Stimulated activated effector memory CD8-positive, alpha-beta T cell treated with anti-CD3 and anti-CD28 coated beads, Interleukin-12 subunit alpha, Interleukin-12 subunit beta, amount 100 ng/mL, for 72 hours (primary cell): Measurements from ENCODE around the gene TMEM255A.
"Not testable (repeated sequence)": the region's sequence is repeated elsewhere in the genome, so short reads cannot be mapped to it uniquely, and the experiment has no call there.

Experiments used
- ATAC-seq: fragments of 150-1000 bp; cut with Tn5 transposase; 2 replicates; pipeline ENCODE4 v1.10.0; 2021
- DNase-seq, 2 donors: peaks; one replicate each; pipeline ENCODE4 v3.0.0; 2021 to 2022; ENCODE audit warnings: low spot score in 2 of 2
- H3K27ac Mint-ChIP-seq: one replicate; pipeline ENCODE4 v1.8.0; 2022; ENCODE audit warnings: mild to moderate bottlenecking, mixed read lengths
- H3K36me3 Mint-ChIP-seq: one replicate; pipeline ENCODE4 v1.8.0; 2022; ENCODE audit warnings: mild to moderate bottlenecking, mixed read lengths
- H3K4me1 Mint-ChIP-seq: one replicate; pipeline ENCODE4 v1.8.0; 2022; ENCODE audit warnings: mixed read lengths
- H3K4me3 Mint-ChIP-seq: one replicate; pipeline ENCODE4 v1.8.0; 2022; ENCODE audit warnings: mild to moderate bottlenecking, mixed read lengths
- H3K9me3 Mint-ChIP-seq: one replicate; pipeline ENCODE4 v1.8.0; 2022; ENCODE audit warnings: mixed read lengths

Gene TMEM255A

DNA sequence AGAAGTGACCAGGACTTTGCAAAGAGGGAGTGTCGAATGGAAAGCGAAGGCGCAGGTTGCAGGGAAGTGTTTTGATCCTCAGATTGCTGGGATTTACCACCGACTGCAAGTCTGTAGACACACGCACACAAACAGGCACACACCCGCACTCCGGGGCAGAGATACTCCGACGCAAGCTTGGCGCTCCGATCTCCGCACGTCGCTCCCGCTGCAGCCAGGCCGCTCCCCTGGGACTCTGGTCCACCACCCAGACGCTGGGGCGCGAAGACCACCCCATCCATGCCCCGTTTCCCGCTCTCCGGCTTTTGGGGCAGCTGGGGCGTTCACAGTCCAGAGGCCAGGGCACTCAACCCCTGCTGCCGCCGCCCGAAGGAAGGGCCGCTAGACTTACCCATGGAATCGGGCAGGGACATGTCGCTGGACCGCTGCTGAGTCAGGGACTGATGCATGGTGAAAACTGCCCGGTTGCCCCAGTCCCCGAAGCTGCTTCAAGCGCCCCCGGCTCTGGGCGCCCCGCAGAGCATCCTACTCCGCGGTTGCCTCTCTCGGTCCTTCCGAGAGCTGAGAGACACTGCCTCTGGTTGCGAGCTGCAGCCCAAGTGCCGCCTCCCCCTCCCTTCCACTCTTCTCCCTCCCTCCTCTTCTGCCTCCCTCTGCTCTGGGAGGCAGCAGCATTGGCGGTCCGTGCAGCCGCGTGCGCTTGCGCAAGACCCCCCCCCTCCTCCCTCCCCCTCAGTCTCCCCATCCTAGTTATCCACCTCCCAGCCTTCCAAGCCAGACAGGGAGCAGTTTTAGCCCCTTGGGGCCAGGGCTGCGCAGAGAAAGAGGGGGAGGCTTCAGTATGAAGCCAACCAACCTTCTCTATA lies at the start of gene TMEM255A:
TSS of gene TMEM255A (minus strand) at position 601 of the 866 bp plus-strand sequence. CDS start at position 449, 152 bp downstream.
- Mint-ChIP-seq H3K4me1 (peaks cover 26% of the 10 kb centered on the region), H3K4me3 (peak within 1 kb of the TSS; percentile 86), H3K27ac (no peak within 1 kb of the TSS), H3K36me3 (peaks cover 7% of the 10 kb centered on the region), H3K9me3 (no peaks in the 10 kb centered on the region)
- ATAC-seq (no peak), DNase-seq (peak in 1 of 2 donors; percentile 47)

DNA sequence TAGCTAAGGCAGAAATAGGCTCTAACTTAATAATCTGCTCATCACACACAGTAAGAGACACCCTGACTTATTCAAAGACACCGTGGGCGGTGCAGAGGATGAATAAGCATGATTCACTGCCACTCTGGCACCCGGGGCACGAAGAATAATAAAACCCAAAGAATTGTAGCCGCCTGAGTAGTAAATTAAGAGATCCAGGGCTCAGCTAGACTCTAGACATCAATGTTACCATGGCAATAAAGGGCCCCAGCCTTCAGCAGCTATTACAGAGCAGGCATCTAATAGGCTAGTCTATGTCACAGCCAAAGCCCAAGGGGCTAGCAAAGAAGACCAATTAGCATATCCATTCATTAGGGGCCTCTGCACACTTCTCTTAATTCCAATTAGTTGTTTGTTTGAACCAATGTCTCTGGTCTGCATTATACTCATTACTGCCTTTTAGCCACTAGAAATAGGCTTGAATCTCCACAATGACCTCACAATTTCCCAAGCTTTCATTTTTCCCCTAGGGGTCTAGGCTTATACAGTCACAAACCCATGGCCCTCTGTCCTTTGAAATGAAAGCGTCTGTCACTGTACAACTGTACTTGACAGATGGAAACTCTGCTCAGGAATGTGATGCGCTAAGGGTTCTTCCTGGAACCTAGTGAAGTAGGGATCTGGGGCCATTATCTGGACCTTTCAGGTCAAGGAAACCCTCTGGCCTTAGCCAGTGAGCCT lies 47.6 kb upstream of the TMEM255A start:
- Mint-ChIP-seq H3K4me1 (no peaks in the 10 kb centered on the region), H3K27ac (no peak overlapping the region), H3K9me3 (no peaks in the 10 kb centered on the region), H3K36me3 (no peaks in the 10 kb centered on the region), H3K4me3 (no peak overlapping the region)
- peak; percentile 95 for ATAC-seq
- DNase-seq = peak in 1 of 2 donors; percentile 2

DNA sequence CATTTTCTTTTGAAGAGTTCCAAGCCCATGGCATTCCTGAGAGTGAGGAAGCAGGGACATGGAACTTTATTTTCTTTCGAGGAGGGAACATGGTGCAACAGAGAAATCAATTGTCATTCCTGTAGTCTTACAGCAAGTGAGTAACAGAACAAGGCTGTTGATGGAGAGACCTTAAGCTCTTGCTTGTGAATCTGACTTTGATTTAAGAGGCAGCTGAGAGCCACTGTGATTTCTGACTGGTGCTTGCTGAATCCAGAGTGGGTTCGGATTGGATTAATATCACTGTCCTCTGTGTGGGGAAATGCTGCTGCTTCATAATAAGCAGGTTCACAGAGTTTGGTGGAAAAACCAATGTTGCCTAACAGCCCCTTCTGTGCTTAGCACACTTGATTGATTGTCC lies 45.9 kb upstream of the TMEM255A start:
- ATAC-seq (no peak), DNase-seq (no peak)
- no peak overlapping the region for H3K4me3 Mint-ChIP-seq
- H3K36me3 Mint-ChIP-seq = no peaks in the 10 kb centered on the region
- no peaks in the 10 kb centered on the region for H3K9me3 Mint-ChIP-seq
- H3K4me1 Mint-ChIP-seq = no peaks in the 10 kb centered on the region
- H3K27ac Mint-ChIP-seq = no peak overlapping the region

DNA sequence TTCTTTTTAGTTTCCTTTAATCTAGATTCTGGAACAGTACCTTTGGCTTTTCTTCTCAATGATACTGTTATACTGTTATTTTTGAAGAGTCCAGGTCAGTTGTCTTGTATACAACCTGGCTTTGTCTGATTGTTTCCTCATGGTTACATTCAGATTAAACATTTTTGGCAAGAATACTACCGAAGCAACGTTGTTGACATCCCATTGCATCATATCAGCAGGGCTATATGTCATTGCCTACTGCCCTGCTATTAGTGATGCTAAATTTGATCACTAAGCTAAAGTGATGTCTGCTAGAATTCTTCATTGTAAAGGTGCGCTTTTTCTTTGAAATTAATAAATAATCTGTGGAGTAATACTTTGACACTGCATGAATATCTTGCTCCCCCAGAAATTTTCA lies 44.8 kb upstream of the TMEM255A start:
- no peaks in the 10 kb centered on the region for H3K36me3 Mint-ChIP-seq
- no peaks in the 10 kb centered on the region for H3K9me3 Mint-ChIP-seq
- DNase-seq (no peak), ATAC-seq (no peak)
- H3K27ac Mint-ChIP-seq = no peak overlapping the region
- H3K4me3 Mint-ChIP-seq = no peak overlapping the region
- H3K4me1 Mint-ChIP-seq = no peaks in the 10 kb centered on the region

DNA sequence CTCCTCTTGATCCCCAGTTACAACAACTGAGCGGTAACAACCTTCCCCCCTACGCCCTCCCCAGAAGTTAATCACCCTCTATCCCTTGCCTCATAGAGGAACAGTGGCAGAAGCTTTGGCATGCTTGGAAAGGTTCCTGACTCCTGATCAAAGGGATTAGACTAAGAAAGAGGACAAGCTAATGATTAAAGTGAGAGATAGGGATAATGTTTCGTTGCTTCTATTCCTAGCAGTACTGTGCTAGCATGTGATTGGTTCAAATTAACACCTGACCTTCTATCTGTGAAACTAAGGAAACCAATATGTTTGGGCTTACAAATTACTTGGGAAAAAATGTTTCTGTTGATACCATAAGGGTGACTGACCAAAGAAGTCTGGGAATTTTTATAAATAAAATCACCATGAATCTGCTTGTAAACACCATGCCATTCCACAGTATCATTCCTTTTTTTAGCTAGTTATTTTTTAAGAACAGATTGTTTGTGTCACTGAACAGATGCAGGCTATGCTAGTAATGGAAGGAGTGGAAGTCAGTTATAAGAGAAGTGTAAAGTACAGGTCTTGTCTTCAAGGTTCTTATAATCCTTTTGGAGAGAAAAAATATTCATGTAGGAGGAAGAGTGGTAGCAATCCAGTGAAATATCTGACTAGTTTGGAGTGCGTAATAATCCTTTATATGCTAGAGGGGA lies 39.3 kb upstream of the TMEM255A start:
- ATAC-seq = no peak
- no peaks in the 10 kb centered on the region for H3K9me3 Mint-ChIP-seq
- DNase-seq = no peak
- no peak overlapping the region for H3K4me3 Mint-ChIP-seq
- no peaks in the 10 kb centered on the region for H3K36me3 Mint-ChIP-seq
- no peak overlapping the region for H3K27ac Mint-ChIP-seq
- no peaks in the 10 kb centered on the region for H3K4me1 Mint-ChIP-seq

DNA sequence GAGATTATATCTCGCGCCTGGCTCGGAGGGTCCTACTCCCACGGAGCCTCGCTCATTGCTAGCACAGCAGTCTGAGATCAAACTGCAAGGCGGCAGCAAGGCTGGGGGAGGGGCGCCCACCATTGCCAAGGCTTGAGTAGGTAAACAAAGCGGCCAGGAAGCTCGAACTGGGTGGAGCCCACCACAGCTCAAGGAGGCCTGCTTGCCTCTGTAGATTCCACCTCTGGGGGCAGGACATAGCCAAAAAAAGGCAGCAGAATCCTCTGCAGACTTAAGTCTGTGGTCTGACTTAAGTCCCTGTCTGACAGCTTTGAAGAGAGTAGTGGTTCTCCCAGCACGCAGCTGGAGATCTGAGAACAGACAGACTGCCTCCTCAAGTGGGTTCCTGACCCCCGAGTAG lies 33.3 kb upstream of the TMEM255A start:
- DNase-seq, H3K9me3 Mint-ChIP-seq, H3K27ac Mint-ChIP-seq, H3K4me3 Mint-ChIP-seq, H3K4me1 Mint-ChIP-seq, H3K36me3 Mint-ChIP-seq, ATAC-seq: not testable (repeated sequence)

DNA sequence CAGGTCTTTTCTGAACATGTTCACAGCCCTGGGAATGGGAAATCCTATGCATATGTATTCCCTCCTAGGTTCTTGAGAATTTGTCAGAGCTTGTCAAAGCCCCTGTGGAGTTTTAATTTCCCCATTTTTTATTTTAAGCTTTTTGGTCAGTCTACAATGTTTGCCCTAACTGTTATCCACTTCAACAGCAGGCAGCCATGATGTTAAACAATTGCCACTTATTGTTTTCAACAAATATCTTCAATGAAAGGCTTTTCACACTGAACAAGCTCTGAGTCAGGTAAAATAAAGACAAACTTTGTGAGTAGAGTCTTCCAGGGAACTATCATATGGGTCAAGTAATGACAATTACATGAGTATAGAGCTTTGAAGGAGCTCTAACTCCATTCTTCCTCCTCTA lies 25.6 kb upstream of the TMEM255A start:
- no peak for DNase-seq
- Mint-ChIP-seq H3K36me3 (no peaks in the 10 kb centered on the region), H3K4me1 (no peaks in the 10 kb centered on the region), H3K4me3 (no peak overlapping the region), H3K27ac (no peak overlapping the region), H3K9me3 (peaks cover 14% of the 10 kb centered on the region)
- no peak for ATAC-seq

DNA sequence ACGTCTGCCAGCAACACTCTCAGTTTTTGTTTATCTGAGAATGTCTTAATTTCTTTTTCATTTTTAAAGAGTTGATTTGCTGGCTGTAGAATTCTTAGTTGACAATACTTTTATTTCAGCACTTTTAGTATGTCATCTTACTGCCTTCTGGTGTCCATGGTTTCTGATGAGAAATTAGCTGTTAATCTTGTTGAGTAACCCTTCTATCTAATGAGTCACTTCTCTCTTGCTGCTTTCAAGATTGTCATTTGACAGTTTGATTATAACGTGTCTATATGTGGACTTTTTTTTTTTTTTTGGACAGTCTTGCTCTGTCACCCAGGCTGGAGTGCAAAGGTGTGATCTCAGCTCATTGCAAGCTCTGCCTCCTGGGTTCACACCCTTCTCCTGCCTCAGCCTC lies 24.0 kb upstream of the TMEM255A start:
- peaks cover 14% of the 10 kb centered on the region for H3K9me3 Mint-ChIP-seq
- H3K4me3 Mint-ChIP-seq = no peak overlapping the region
- no peak overlapping the region for H3K27ac Mint-ChIP-seq
- no peaks in the 10 kb centered on the region for H3K4me1 Mint-ChIP-seq
- H3K36me3 Mint-ChIP-seq = no peaks in the 10 kb centered on the region
- DNase-seq (no peak), ATAC-seq (no peak)

DNA sequence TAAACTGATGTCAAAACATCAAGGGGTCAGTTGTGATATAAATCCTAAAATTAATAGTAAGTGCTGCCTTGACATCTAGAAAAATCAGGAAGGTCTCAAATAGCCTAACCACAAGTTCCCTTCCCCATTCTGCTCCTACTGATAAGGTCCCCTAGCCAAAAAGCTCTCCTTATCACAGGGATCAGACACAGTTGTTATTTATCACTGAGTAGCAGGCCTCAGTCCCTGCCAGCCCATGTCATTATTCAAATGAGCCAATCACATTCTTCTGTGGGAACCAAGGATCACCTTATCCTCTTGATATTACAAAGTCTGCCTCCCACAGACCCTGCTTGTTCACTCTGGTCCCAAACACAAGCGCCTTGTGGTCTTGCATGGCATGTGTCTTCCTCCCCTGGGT lies 23.3 kb upstream of the TMEM255A start:
- Mint-ChIP-seq H3K4me1 (no peaks in the 10 kb centered on the region), H3K9me3 (peaks cover 14% of the 10 kb centered on the region), H3K4me3 (no peak overlapping the region), H3K36me3 (no peaks in the 10 kb centered on the region), H3K27ac (no peak overlapping the region)
- DNase-seq (no peak), ATAC-seq (no peak)

DNA sequence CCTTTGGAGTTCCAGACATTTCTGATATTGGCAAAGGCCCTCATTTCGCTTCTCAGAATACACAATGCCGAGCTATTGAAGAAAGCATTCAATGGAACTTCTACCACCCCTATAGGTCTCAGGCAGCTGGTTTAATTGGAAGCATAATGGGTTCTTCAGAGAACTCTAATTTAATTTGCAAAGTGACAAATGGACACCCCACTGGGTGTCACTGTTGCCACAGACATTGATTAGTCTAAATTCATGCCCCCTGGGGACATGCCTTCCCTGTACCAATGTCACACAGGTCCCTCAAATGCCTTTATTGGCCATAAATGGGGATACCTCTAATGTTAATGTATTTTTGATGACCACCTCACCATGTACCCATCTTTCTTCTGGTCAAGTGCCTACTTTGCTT lies 22.9 kb upstream of the TMEM255A start:
- no peaks in the 10 kb centered on the region for H3K4me1 Mint-ChIP-seq
- no peak overlapping the region for H3K4me3 Mint-ChIP-seq
- ATAC-seq (no peak), DNase-seq (no peak)
- peaks cover 12% of the 10 kb centered on the region for H3K9me3 Mint-ChIP-seq
- no peak overlapping the region for H3K27ac Mint-ChIP-seq
- no peaks in the 10 kb centered on the region for H3K36me3 Mint-ChIP-seq

DNA sequence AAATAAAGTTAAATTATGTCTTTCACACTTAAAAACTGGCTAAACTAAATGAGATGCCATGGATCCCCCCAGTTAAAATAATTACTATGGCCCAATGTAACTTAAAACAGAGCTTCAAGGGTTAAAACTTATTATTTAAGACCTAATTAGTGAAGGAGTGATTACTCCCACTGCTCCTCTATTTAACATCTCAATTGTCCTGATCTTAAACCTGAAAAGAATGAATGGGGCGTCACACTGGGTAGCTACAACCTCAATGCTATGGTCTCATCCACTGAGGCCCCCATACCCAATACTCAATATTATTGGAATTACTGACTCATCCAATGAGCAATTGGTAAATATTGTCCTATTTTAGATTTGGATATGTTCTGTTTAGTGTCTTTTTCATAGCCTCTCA lies 21.1 kb upstream of the TMEM255A start:
- no peaks in the 10 kb centered on the region for H3K36me3 Mint-ChIP-seq
- no peak overlapping the region for H3K27ac Mint-ChIP-seq
- peaks cover 7% of the 10 kb centered on the region for H3K9me3 Mint-ChIP-seq
- no peak for DNase-seq
- ATAC-seq = no peak
- H3K4me1 Mint-ChIP-seq = no peaks in the 10 kb centered on the region
- H3K4me3 Mint-ChIP-seq = no peak overlapping the region

DNA sequence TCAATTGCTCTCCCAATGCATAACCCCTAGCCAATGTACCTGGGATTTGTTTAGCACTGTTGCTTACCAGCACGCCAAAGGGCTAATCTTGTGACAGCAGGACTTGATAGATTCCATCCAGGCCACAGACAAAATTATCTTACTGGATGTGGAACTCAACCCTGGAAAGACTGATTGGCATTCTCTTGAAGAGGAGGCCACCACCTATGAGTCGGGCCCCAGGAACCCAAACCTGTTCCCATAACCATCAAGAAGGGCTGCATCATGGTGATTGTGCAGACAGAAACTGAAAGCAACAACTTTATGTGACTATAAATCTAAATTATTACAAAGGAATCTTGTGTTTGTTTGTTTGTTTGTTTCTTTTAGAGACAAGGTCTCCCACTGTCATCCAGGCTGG lies 19.9 kb upstream of the TMEM255A start:
- no peak for ATAC-seq
- H3K9me3 Mint-ChIP-seq = peaks cover 4% of the 10 kb centered on the region
- no peaks in the 10 kb centered on the region for H3K4me1 Mint-ChIP-seq
- no peak for DNase-seq
- H3K4me3 Mint-ChIP-seq = no peak overlapping the region
- no peaks in the 10 kb centered on the region for H3K36me3 Mint-ChIP-seq
- H3K27ac Mint-ChIP-seq = no peak overlapping the region

DNA sequence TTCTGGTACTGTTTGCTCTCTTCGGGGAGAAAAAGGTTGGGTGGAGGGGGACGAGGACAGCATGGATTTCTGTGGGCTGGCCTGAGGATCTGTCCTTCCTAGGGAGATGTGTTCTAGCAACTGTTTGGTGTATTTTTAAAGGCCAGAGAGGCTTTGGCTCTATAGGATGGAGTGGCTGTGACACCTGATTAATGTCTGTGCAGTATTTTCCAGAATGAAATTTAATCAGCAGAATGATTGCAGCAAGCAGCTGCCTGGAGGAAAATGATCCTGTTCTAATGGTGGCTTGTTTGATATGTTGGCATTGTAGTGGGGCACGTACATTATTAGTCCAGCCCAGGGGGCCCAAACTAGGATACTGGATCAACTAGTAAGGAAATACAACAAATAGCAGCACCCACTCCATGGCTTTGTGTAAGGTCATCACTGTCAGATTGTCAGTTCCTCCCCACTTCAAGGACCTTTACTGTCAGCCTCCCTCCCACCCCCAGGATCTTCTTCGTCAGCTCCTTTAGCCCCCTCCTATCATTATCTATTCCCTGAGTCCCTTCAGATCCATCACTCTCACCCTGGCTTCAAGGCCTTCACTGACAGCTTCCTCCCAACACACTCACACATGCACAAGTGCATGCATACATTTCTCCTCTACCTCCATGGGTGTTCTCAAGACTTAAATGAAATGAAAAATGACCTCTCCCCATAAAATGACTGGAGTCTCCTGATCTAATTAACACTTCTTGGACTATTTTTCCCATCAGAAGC lies 10.4 kb upstream of the TMEM255A start:
- H3K4me1 Mint-ChIP-seq = no peaks in the 10 kb centered on the region
- H3K27ac Mint-ChIP-seq = no peak overlapping the region
- DNase-seq = no peak
- ATAC-seq = no peak
- H3K4me3 Mint-ChIP-seq = no peak overlapping the region
- no peaks in the 10 kb centered on the region for H3K36me3 Mint-ChIP-seq
- no peaks in the 10 kb centered on the region for H3K9me3 Mint-ChIP-seq

DNA sequence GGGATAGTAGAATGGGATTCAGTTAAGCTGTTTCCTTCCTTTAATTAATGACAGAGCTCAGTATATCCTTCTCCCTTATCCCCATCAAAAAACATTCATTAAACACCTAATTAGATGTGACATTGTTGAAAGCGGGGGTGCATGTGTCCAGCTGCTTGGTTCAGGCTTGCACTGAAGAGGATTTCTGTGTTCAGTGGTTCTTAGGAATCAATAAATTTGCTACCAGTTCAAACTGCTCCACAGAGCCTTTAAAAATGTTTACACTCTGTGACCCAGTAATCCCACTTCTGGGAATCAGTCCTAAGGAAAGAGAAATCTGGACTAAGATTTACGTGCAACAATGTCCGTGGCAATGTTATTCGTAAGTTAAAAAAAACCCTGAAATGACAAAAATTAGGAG lies 7.2 kb upstream of the TMEM255A start:
- no peaks in the 10 kb centered on the region for H3K4me1 Mint-ChIP-seq
- DNase-seq (no peak), ATAC-seq (no peak)
- H3K27ac Mint-ChIP-seq = no peak overlapping the region
- H3K9me3 Mint-ChIP-seq = no peaks in the 10 kb centered on the region
- H3K36me3 Mint-ChIP-seq = no peaks in the 10 kb centered on the region
- no peak overlapping the region for H3K4me3 Mint-ChIP-seq
